B cell (primary cell): ENCODE results near the gene HTT.

Experiments used
- EZH2 ChIP-seq: IDR thresholded peaks from 2 replicates; pipeline ENCODE4 v1.6.1; 2012; ENCODE audit warnings: borderline replicate concordance, low read depth, mild to moderate bottlenecking, moderate library complexity, low read length; ENCODE audit not compliant: insufficient read depth, poor library complexity, severe bottlenecking
- TF ChIP-seq, protein P1 (sequence below): fragments of 200-600 bp; IDR thresholded peaks from one replicate; pipeline ENCODE4 v1.8.0; 2022; ENCODE audit warnings: antibody characterized with exemption, mild to moderate bottlenecking

GRCh38 chr4:3123181-3123671 lies 48.7 kb downstream of the HTT start:
- TF ChIP-seq, protein P1, sequence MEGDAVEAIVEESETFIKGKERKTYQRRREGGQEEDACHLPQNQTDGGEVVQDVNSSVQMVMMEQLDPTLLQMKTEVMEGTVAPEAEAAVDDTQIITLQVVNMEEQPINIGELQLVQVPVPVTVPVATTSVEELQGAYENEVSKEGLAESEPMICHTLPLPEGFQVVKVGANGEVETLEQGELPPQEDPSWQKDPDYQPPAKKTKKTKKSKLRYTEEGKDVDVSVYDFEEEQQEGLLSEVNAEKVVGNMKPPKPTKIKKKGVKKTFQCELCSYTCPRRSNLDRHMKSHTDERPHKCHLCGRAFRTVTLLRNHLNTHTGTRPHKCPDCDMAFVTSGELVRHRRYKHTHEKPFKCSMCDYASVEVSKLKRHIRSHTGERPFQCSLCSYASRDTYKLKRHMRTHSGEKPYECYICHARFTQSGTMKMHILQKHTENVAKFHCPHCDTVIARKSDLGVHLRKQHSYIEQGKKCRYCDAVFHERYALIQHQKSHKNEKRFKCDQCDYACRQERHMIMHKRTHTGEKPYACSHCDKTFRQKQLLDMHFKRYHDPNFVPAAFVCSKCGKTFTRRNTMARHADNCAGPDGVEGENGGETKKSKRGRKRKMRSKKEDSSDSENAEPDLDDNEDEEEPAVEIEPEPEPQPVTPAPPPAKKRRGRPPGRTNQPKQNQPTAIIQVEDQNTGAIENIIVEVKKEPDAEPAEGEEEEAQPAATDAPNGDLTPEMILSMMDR: no peak
- no peak for TF ChIP-seq EZH2
